Neural progenitor cell (in vitro differentiated cells): ENCODE data around the gene MFAP4.

Source experiments
- EZH2 ChIP-seq: fragments of 200-600 bp; sonication (generic); IDR thresholded peaks from 2 replicates; pipeline ENCODE4 v1.6.1; 2017; ENCODE audit warnings: antibody characterized with exemption, mild to moderate bottlenecking, moderate library complexity
- EZH2phosphoT487 ChIP-seq: fragments of 200-600 bp; sonication (generic); IDR thresholded peaks from 2 replicates; pipeline ENCODE4 v1.6.1; 2017; ENCODE audit warnings: antibody characterized with exemption
- TF ChIP-seq, protein P1 (sequence below): fragments of 200-600 bp; sonication (generic); IDR thresholded peaks from 2 replicates; pipeline ENCODE4 v1.5.1; 2017; ENCODE audit warnings: antibody characterized with exemption, mild to moderate bottlenecking

DNA sequence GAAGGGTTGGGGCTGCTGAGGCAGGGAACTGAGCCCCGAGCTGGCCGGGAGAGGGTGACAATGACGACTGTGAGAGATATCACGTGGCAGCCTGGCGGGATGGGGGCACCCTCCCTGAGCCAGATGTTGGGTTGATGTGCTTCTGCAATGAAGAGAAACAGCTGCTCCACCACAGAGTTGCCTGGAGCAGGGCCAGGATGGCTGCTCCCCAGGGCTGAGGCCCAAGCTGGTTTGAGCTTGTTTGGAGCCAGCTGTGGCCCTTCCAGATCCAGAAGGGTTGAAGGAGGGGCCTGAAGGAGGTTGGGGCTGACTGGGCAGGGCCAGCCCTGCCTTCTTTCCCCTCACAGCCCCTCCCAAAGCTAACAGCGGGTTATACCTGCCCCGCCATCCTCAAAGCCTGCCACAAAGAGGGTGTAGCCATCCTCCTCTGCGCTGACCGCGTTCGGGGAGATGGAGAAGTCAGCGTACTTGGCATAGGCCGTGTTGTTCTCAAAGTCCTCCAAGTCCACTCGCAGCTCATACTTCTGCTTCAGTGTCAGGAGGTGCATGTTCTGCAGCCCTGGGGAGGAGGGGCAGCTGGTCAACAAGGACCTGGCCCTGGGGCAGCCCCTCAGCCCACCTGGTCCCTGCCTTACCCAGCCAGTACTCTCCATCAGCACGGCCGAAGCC lies 2.1 kb downstream of the MFAP4 start:
- TF ChIP-seq, protein P1, sequence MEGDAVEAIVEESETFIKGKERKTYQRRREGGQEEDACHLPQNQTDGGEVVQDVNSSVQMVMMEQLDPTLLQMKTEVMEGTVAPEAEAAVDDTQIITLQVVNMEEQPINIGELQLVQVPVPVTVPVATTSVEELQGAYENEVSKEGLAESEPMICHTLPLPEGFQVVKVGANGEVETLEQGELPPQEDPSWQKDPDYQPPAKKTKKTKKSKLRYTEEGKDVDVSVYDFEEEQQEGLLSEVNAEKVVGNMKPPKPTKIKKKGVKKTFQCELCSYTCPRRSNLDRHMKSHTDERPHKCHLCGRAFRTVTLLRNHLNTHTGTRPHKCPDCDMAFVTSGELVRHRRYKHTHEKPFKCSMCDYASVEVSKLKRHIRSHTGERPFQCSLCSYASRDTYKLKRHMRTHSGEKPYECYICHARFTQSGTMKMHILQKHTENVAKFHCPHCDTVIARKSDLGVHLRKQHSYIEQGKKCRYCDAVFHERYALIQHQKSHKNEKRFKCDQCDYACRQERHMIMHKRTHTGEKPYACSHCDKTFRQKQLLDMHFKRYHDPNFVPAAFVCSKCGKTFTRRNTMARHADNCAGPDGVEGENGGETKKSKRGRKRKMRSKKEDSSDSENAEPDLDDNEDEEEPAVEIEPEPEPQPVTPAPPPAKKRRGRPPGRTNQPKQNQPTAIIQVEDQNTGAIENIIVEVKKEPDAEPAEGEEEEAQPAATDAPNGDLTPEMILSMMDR = no peak
- TF ChIP-seq EZH2 = no peak
- TF ChIP-seq EZH2phosphoT487 = no peak
